Stomach (tissue), 9 donors: ENCODE measurements around the gene TRAPPC10. TPM values are rescaled to one million over a fixed set of nuclear protein-coding genes. Genes with fewer than 3 reads are reported as not detected.
A peak's percentile ranks its signal among the peaks of the same experiment; 100 is the strongest.

ENCODE experiments used
- DNase-seq, 2 donors: peaks; one replicate each; pipeline versions ENCODE4 v3.0.0 to v3.0.0-alpha.2; 2013 to 2019
- H3K27ac ChIP-seq, 5 donors: fragments of 200-600 bp in 4 of 5; sonication (generic) in 4 of 5; one replicate each; pipeline ENCODE4 v1.5.1; 2013 to 2019; ENCODE audit warnings: mild to moderate bottlenecking in 1 of 5, moderate library complexity in 1 of 5
- H3K27me3 ChIP-seq, 3 donors: fragments of 200-600 bp; sonication (generic); one replicate each; pipeline ENCODE4 v1.5.1; 2017 to 2019; ENCODE audit warnings: mixed run types in 1 of 3
- H3K36me3 ChIP-seq, 4 donors: fragments of 200-600 bp; sonication (generic); 1 replicate in 3 of 4; 2 replicates in 1 of 4; pipeline ENCODE4 v1.5.1; 2016 to 2019
- H3K4me1 ChIP-seq, 4 donors: fragments of 200-600 bp; sonication (generic); one replicate each; pipeline ENCODE4 v1.5.1; 2016 to 2019
- H3K4me3 ChIP-seq, 4 donors: fragments of 200-600 bp; sonication (generic) in 3 of 4; one replicate each; pipeline ENCODE4 v1.5.1; 2016 to 2019; ENCODE audit warnings: mild to moderate bottlenecking in 1 of 4
- H3K9me3 ChIP-seq, 4 donors: fragments of 200-600 bp; sonication (generic); one replicate each; pipeline ENCODE4 v1.5.1; 2016 to 2019
- EP300 ChIP-seq: sonication (generic); formaldehyde crosslinking; IDR thresholded peaks from one replicate; pipeline ENCODE4 v1.6.1; 2017; ENCODE audit warnings: antibody characterized with exemption
- POLR2A ChIP-seq, 4 donors: fragments of 450-650 bp; IDR thresholded peaks; one replicate each; pipeline ENCODE4 v1.6.1; 2016; ENCODE audit warnings: antibody characterized with exemption in 4 of 4, control low read depth in 2 of 4, mild to moderate bottlenecking in 1 of 4, moderate library complexity in 1 of 4
- POLR2AphosphoS5 ChIP-seq, 3 donors: sonication (generic); formaldehyde crosslinking; IDR thresholded peaks; one replicate each; pipeline ENCODE4 v1.6.1; 2016; ENCODE audit warnings: antibody characterized with exemption in 3 of 3
- WGBS, 5 donors: extraction: QIAGEN DNeasy Blood & Tissue Kit in 3 of 5; methylation state at CpG; one replicate each; pipeline versions ENCODE4 v1.1.5 to v1.1.7; 2013 to 2018; 5-methylcytosine and 5-hydroxymethylcytosine counted together
- intact Hi-C: fragments of 100-400 bp; cut with DNase I; formaldehyde crosslinking; loops from one replicate; pipeline ENCODE4 v1.15.1; 2023; ENCODE audit warnings: low total_unique reads
- polyA plus RNA-seq, 3 donors: library from polyadenylated mRNA; stranded (reverse); fragments of 200-250 nt; gene quantifications; one replicate each; pipeline ENCODE4 v1.2.3, GENCODE V29; 2013
- total RNA-seq, 5 donors: library from RNA; depleted of rRNA; stranded (reverse); fragments of >200 nt; gene quantifications; one replicate each; pipeline versions ENCODE4 v1.1.0 to v1.2.3, GENCODE V29; 2014 to 2016
- TF ChIP-seq, protein P1 (sequence below), 7 experiments: fragments of 450-650 bp in 4 of 7; fragments of 200-600 bp in 3 of 7; sonication (generic) in 3 of 7; IDR thresholded peaks; one replicate each; pipeline ENCODE4 v1.5.1; 2016 to 2019; ENCODE audit warnings: antibody characterized with exemption in 7 of 7, control low read depth in 2 of 7, mild to moderate bottlenecking in 1 of 7
- donor health status: healthy with polysubstance abuse.
- donor health status: Bipolar disorder and iron deficiency.
- donor health status: healthy.

TRAPPC10 gene
- total and polyA plus RNA-seq, 8 donors, result 3.7 to 88.1 (median 23.7) TPM

DNA sequence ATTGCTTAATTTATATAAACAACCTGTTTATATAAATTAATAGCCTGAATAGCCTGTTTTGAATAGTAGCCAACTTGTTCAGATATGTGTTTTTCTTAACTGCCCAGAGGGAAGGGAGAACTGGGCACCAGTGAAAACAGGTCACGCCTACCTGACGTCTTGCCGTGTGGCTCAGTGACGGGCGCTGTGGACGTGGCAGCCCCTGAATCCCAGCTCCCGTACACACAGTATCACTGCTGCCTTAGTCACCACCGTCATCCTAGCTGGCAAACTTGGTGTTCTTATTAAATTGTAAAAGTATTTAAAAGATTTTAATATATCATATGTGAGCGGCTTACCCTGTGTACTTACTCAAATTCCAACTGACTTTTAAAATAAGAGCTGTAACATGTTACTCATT lies 35.4 kb upstream of the TRAPPC10 start:
- peak overlapping the region; percentile 68 to 77 (median 76) for H3K27ac ChIP-seq
- peaks cover 8 to 28% (median 26%) of the 10 kb centered on the region in 4 donors for H3K4me1 ChIP-seq
- peak; percentile 72 to 84 for DNase-seq
- no peak overlapping the region for H3K4me3 ChIP-seq
- no peak for TF ChIP-seq EP300
- TF ChIP-seq POLR2AphosphoS5 (IDR thresholded peaks at IDR 0.05), result peak in 1 of 3 donors; percentile 53
- TF ChIP-seq, protein P1, sequence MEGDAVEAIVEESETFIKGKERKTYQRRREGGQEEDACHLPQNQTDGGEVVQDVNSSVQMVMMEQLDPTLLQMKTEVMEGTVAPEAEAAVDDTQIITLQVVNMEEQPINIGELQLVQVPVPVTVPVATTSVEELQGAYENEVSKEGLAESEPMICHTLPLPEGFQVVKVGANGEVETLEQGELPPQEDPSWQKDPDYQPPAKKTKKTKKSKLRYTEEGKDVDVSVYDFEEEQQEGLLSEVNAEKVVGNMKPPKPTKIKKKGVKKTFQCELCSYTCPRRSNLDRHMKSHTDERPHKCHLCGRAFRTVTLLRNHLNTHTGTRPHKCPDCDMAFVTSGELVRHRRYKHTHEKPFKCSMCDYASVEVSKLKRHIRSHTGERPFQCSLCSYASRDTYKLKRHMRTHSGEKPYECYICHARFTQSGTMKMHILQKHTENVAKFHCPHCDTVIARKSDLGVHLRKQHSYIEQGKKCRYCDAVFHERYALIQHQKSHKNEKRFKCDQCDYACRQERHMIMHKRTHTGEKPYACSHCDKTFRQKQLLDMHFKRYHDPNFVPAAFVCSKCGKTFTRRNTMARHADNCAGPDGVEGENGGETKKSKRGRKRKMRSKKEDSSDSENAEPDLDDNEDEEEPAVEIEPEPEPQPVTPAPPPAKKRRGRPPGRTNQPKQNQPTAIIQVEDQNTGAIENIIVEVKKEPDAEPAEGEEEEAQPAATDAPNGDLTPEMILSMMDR (IDR thresholded peaks at IDR 0.05), result no peak
- no peak for TF ChIP-seq POLR2A (IDR thresholded peaks at IDR 0.05)
- intact Hi-C loops, result no loop called here
- peaks cover 25 to 61% (median 55%) of the 10 kb centered on the region in 4 donors for H3K36me3 ChIP-seq
- 39 to 71% (median 53%) methylated on average over 9 of the region's 9 CpGs for WGBS, 5 donors
- H3K9me3 ChIP-seq, result no peaks in the 10 kb centered on the region
- no peaks in the 10 kb centered on the region for H3K27me3 ChIP-seq

DNA sequence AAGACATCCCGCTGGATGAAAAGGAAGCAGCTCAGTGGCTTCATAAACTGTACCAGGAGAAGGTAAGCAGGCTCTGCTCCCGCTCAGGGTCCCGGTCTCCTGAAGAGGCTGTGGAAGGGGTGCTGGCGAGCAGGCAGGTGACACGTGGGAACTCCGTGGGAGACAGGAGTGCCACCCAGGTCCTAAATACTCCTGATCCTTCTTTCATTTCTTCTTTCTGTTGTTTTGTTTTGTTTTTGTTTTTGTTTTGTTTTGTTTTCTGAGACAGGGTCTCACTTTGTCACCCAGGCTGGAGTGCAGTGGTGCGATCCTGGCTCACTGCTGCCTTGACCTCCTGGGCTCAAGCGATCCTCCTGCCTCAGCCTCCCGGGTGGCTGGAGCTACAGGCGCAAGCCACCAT lies 34.0 kb upstream of the TRAPPC10 start:
- Histone ChIP-seq H3K4me3 (no peak overlapping the region), H3K27ac (peak overlapping the region in 4 of 5 donors; percentile 70 to 77 (median 76)), H3K27me3 (no peaks in the 10 kb centered on the region), H3K9me3 (no peaks in the 10 kb centered on the region), H3K36me3 (peaks cover 34 to 61% (median 56%) of the 10 kb centered on the region in 4 donors), H3K4me1 (peaks cover 0 to 19% (median 17%) of the 10 kb centered on the region in 4 donors)
- TF ChIP-seq, protein P1 (IDR thresholded peaks at IDR 0.05), result no peak
- TF ChIP-seq POLR2AphosphoS5 (IDR thresholded peaks at IDR 0.05) (no peak), POLR2A (IDR thresholded peaks at IDR 0.05) (no peak), EP300 (no peak)
- 95 to 97% (median 96%) methylated on average over 10 of the region's 10 CpGs for WGBS, 5 donors
- intact Hi-C loops, result no loop called here
- no peak for DNase-seq

DNA sequence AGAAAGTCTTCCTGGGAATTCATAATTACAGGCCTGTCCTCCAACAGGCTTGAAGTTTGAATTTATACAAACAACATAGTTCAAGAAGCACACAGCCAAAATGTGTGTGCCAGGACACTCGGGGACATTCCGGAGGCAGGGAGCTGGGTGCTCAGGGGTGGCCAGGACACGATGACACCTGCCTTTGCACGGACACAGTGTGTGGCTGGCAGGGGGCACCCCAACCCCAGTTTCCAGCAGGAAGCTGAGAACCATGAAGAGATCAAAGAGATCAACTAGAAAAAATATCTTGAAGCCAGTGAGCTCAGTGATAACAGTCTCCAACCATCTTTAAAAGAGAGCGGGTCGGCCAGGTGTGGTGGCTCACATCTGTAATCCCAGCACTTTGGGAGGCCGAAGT lies 32.5 kb upstream of the TRAPPC10 start:
- H3K4me1 ChIP-seq, result peaks cover 0 to 16% (median 11%) of the 10 kb centered on the region in 4 donors
- no peaks in the 10 kb centered on the region for H3K9me3 ChIP-seq
- H3K27me3 ChIP-seq, result no peaks in the 10 kb centered on the region
- DNase-seq, result no peak
- H3K4me3 ChIP-seq, result no peak overlapping the region
- no peak for TF ChIP-seq POLR2A (IDR thresholded peaks at IDR 0.05)
- no peak for TF ChIP-seq EP300
- TF ChIP-seq, protein P1 (IDR thresholded peaks at IDR 0.05), result no peak
- no peak for TF ChIP-seq POLR2AphosphoS5 (IDR thresholded peaks at IDR 0.05)
- peaks cover 34 to 66% (median 61%) of the 10 kb centered on the region in 4 donors for H3K36me3 ChIP-seq
- intact Hi-C loops, result no loop called here
- WGBS, 5 donors, result 83 to 90% (median 85%) methylated on average over 7 of the region's 7 CpGs
- no peak overlapping the region for H3K27ac ChIP-seq

GRCh38 chr21:43981151-43981870 lies 30.8 kb upstream of the TRAPPC10 start:
- WGBS, 5 donors, result 83 to 93% (median 90%) methylated on average over 5 to 26 of the region's 26 CpGs
- intact Hi-C loops, result no loop called here
- H3K4me3 ChIP-seq, result no peak overlapping the region
- DNase-seq, result no peak
- H3K9me3 ChIP-seq, result no peaks in the 10 kb centered on the region
- peaks cover 0 to 14% (median 6%) of the 10 kb centered on the region in 4 donors for H3K4me1 ChIP-seq
- H3K36me3 ChIP-seq, result peaks cover 34 to 66% (median 61%) of the 10 kb centered on the region in 4 donors
- TF ChIP-seq, protein P1 (IDR thresholded peaks at IDR 0.05), result no peak
- TF ChIP-seq POLR2A (IDR thresholded peaks at IDR 0.05), result no peak
- TF ChIP-seq EP300, result no peak
- no peak for TF ChIP-seq POLR2AphosphoS5 (IDR thresholded peaks at IDR 0.05)
- H3K27ac ChIP-seq, result no peak overlapping the region
- H3K27me3 ChIP-seq, result no peaks in the 10 kb centered on the region
